Measurements from ENCODE around the gene TMEM132C. TPM values are rescaled to one million over a fixed set of nuclear protein-coding genes. Genes with fewer than 3 reads are reported as not detected.

The TMEM132C gene
- total RNA-seq, 3 donors from 2014 or later (not counting 1 experiment from before 2014, with no cell fraction given) = 0.08 to 0.41 TPM; not detected in 1

- intact Hi-C loops (cut with micrococcal nuclease) = no loop called here
- Mint-ChIP-seq H3K27ac (no peak overlapping the region), H3K27me3 (ENCODE audit: low read depth in 2 of 2) (peaks cover 10 to 24% of the 10 kb centered on the region in 2 donors), H3K36me3 (no peaks in the 10 kb centered on the region), H3K4me1 (no peaks in the 10 kb centered on the region), H3K4me3 (no peak overlapping the region), H3K9me3 (peaks cover 6 to 7% of the 10 kb centered on the region in 2 donors)
- no peak for DNase-seq
- Histone ChIP-seq H3K36me3 (ENCODE audit: control insufficient read depth, insufficient read depth, low read length) (no peaks in the 10 kb centered on the region), H3K9me3 (ENCODE audit: control insufficient read depth, insufficient read depth, low read length) (no peaks in the 10 kb centered on the region), H3K27me3 (ENCODE audit: control insufficient read depth, insufficient read depth, low read length) (no peaks in the 10 kb centered on the region), H3K4me1 (ENCODE audit: control insufficient read depth, insufficient read depth, low read length) (no peaks in the 10 kb centered on the region), H3K27ac (ENCODE audit: low read length) (no peak overlapping the region), H3K4me3 (ENCODE audit: low read length) (no peak overlapping the region)
- 27% methylated on average over 3 of the region's 4 CpGs for WGBS (ENCODE audit: insufficient coverage)
- no peak for ATAC-seq
- TF ChIP-seq CTCF (IDR thresholded peaks at IDR 0.05) = no peak
Observed at GRCh38 chr12:128468926-128469325, 202.0 kb downstream of the TMEM132C start.

- Histone ChIP-seq H3K4me1 (ENCODE audit: control insufficient read depth, insufficient read depth, low read length) (no peaks in the 10 kb centered on the region), H3K27me3 (ENCODE audit: control insufficient read depth, insufficient read depth, low read length) (no peaks in the 10 kb centered on the region), H3K4me3 (ENCODE audit: low read length) (no peak overlapping the region), H3K27ac (ENCODE audit: low read length) (no peak overlapping the region), H3K36me3 (ENCODE audit: control insufficient read depth, insufficient read depth, low read length) (no peaks in the 10 kb centered on the region), H3K9me3 (ENCODE audit: control insufficient read depth, insufficient read depth, low read length) (no peaks in the 10 kb centered on the region)
- no peak for TF ChIP-seq CTCF (IDR thresholded peaks at IDR 0.05)
- H3K4me3 Mint-ChIP-seq = no peak overlapping the region
- H3K27ac Mint-ChIP-seq = no peak overlapping the region
- WGBS (ENCODE audit: insufficient coverage) = 87% methylated on average over 1 of the region's 2 CpGs
- ATAC-seq (no peak), DNase-seq (no peak)
- intact Hi-C loops (cut with micrococcal nuclease) = no loop called here
- H3K36me3 Mint-ChIP-seq = no peaks in the 10 kb centered on the region
- H3K4me1 Mint-ChIP-seq = no peaks in the 10 kb centered on the region
- H3K27me3 Mint-ChIP-seq (ENCODE audit: low read depth in 2 of 2) = peaks cover 10 to 24% of the 10 kb centered on the region in 2 donors
- peaks cover 6 to 7% of the 10 kb centered on the region in 2 donors for H3K9me3 Mint-ChIP-seq
Observed at GRCh38 chr12:128471491-128471890, 204.5 kb downstream of the TMEM132C start.

GRCh38 chr12:128474916-128475315, 207.9 kb downstream of the TMEM132C start:
- Mint-ChIP-seq H3K4me1 (no peaks in the 10 kb centered on the region), H3K9me3 (peaks cover 6 to 7% of the 10 kb centered on the region in 2 donors), H3K27me3 (ENCODE audit: low read depth in 2 of 2) (peaks cover 6 to 24% of the 10 kb centered on the region in 2 donors), H3K4me3 (no peak overlapping the region), H3K27ac (no peak overlapping the region), H3K36me3 (no peaks in the 10 kb centered on the region)
- ATAC-seq = no peak
- Histone ChIP-seq H3K4me1 (ENCODE audit: control insufficient read depth, insufficient read depth, low read length) (no peaks in the 10 kb centered on the region), H3K27ac (ENCODE audit: low read length) (no peak overlapping the region), H3K27me3 (ENCODE audit: control insufficient read depth, insufficient read depth, low read length) (no peaks in the 10 kb centered on the region), H3K36me3 (ENCODE audit: control insufficient read depth, insufficient read depth, low read length) (no peaks in the 10 kb centered on the region), H3K9me3 (ENCODE audit: control insufficient read depth, insufficient read depth, low read length) (no peaks in the 10 kb centered on the region), H3K4me3 (ENCODE audit: low read length) (no peak overlapping the region)
- WGBS (ENCODE audit: insufficient coverage) = 90% methylated on average over 10 of the region's 10 CpGs
- TF ChIP-seq CTCF (IDR thresholded peaks at IDR 0.05) = no peak
- DNase-seq = no peak
- intact Hi-C loops (cut with micrococcal nuclease) = no loop called here

GRCh38 chr12:128476266-128476665, 209.3 kb downstream of the TMEM132C start:
- WGBS (ENCODE audit: insufficient coverage) = 42% methylated on average over 6 of the region's 7 CpGs
- no peak overlapping the region for H3K27ac ChIP-seq (ENCODE audit: low read length)
- no peaks in the 10 kb centered on the region for H3K9me3 ChIP-seq (ENCODE audit: control insufficient read depth, insufficient read depth, low read length)
- H3K27me3 ChIP-seq (ENCODE audit: control insufficient read depth, insufficient read depth, low read length) = no peaks in the 10 kb centered on the region
- Mint-ChIP-seq H3K4me3 (no peak overlapping the region), H3K36me3 (no peaks in the 10 kb centered on the region), H3K27ac (no peak overlapping the region), H3K9me3 (peaks cover 6 to 7% of the 10 kb centered on the region in 2 donors), H3K4me1 (no peaks in the 10 kb centered on the region), H3K27me3 (ENCODE audit: low read depth in 2 of 2) (peaks cover 6 to 17% of the 10 kb centered on the region in 2 donors)
- no peak for TF ChIP-seq CTCF (IDR thresholded peaks at IDR 0.05)
- H3K4me1 ChIP-seq (ENCODE audit: control insufficient read depth, insufficient read depth, low read length) = no peaks in the 10 kb centered on the region
- intact Hi-C loops (cut with micrococcal nuclease) = no loop called here
- ATAC-seq = no peak
- H3K4me3 ChIP-seq (ENCODE audit: low read length) = no peak overlapping the region
- DNase-seq = no peak
- no peaks in the 10 kb centered on the region for H3K36me3 ChIP-seq (ENCODE audit: control insufficient read depth, insufficient read depth, low read length)

Data from natural killer cell (primary cell).